Stimulated activated CD4-positive, alpha-beta T cell treated with anti-CD3 and anti-CD28 coated beads, Interleukin-2, amount 100 ng/mL, for 24 hours (primary cell): ENCODE data around the gene NPPC.
"Not testable (repeated sequence)": the region's sequence is repeated elsewhere in the genome, so short reads cannot be mapped to it uniquely, and the experiment has no call there.

ENCODE experiments used
- DNase-seq, 2 donors: peaks; one replicate each; pipeline ENCODE4 v3.0.0-alpha.2; 2020

Gene NPPC

GRCh38 chr2:231926180-231926741 lies at the start of gene NPPC:
Gene NPPC (minus strand): TSS chr2:231926396. CDS start chr2:231926249, 147 bp downstream.
- DNase-seq: peak; percentile 73 to 85

- no peak for DNase-seq
Measured at GRCh38 chr2:231975001-231975400, 48.8 kb upstream of the NPPC start.

GRCh38 chr2:231970461-231970860 lies 44.3 kb upstream of the NPPC start:
- no peak for DNase-seq

GRCh38 chr2:231968820-231969219 lies 42.6 kb upstream of the NPPC start:
- DNase-seq: no peak

- no peak for DNase-seq
Measured at GRCh38 chr2:231966886-231967285, 40.7 kb upstream of the NPPC start.

- no peak for DNase-seq
Measured at GRCh38 chr2:231965102-231965501, 38.9 kb upstream of the NPPC start.

- peak; percentile 79 to 84 for DNase-seq
Measured at GRCh38 chr2:231961349-231962166, 35.4 kb upstream of the NPPC start, which contains the start of gene DIS3L2. Gene DIS3L2 (plus strand): TSS chr2:231961713. CDS start chr2:232014928, 53,215 bp downstream.

- DNase-seq: no peak
Measured at GRCh38 chr2:231960810-231961348, 34.7 kb upstream of the NPPC start.

- DNase-seq: no peak
Measured at GRCh38 chr2:231957913-231958763, 31.9 kb upstream of the NPPC start.

- DNase-seq: no peak
Measured at GRCh38 chr2:231955758-231956472, 29.7 kb upstream of the NPPC start.

- no peak for DNase-seq
Measured at GRCh38 chr2:231951452-231952035, 25.3 kb upstream of the NPPC start.

- DNase-seq: no peak
Measured at GRCh38 chr2:231947694-231948093, 21.5 kb upstream of the NPPC start.

GRCh38 chr2:231947112-231947511 lies 20.9 kb upstream of the NPPC start:
- not testable (repeated sequence) for DNase-seq

- DNase-seq: no peak
Measured at GRCh38 chr2:231946241-231946814, 20.1 kb upstream of the NPPC start.

GRCh38 chr2:231942180-231942579 lies 16.0 kb upstream of the NPPC start:
- DNase-seq: no peak

- no peak for DNase-seq
Measured at GRCh38 chr2:231941673-231942072, 15.5 kb upstream of the NPPC start.

- DNase-seq: no peak
Measured at GRCh38 chr2:231940795-231941194, 14.6 kb upstream of the NPPC start.

- DNase-seq: no peak
Measured at GRCh38 chr2:231939022-231939421, 12.8 kb upstream of the NPPC start.

- no peak for DNase-seq
Measured at GRCh38 chr2:231937057-231937456, 10.9 kb upstream of the NPPC start.

- DNase-seq: no peak
Measured at GRCh38 chr2:231936491-231936890, 10.3 kb upstream of the NPPC start.

- DNase-seq: no peak
Measured at GRCh38 chr2:231935815-231936214, 9.6 kb upstream of the NPPC start.

- DNase-seq: no peak
Measured at GRCh38 chr2:231935207-231935524, 9.0 kb upstream of the NPPC start.
